Measurements from ENCODE around the gene MILR1.
"Not testable (repeated sequence)": the region's sequence is repeated elsewhere in the genome, so short reads cannot be mapped to it uniquely, and the experiment has no call there.

The MILR1 gene

GRCh38 chr17:64477849-64478248 lies 28.9 kb downstream of the MILR1 start:
- no peak for DNase-seq

DNA sequence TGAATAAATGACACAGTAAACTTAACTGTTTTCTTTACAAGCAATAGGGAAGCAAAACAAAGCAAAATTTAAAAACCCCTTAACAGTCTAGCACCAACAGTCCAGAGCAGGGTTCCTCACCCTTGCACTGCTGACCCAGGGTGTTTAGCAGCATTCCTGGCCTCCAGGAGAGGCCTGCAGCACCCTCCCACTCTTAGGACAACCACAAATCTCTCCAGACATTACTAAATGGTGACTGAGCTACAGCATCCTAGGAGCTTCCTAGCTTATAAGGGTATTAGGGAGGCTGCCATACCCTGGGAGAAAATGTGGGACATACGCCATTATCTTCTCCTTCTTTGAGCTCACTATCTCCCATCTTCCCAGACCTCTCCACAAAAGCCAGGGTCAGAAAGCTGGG lies 32.0 kb downstream of the MILR1 start:
- DNase-seq, result no peak

- DNase-seq, result no peak
These were observed 35.5 kb downstream of the MILR1 start for GRCh38 chr17:64484380-64484779.

- no peak for DNase-seq
These were observed 39.4 kb downstream of the MILR1 start for GRCh38 chr17:64488301-64488700.

- no peak for DNase-seq
These were observed 42.3 kb downstream of the MILR1 start for GRCh38 chr17:64491034-64491860.

GRCh38 chr17:64491994-64492393 lies 43.1 kb downstream of the MILR1 start:
- DNase-seq, result peak; percentile 81

GRCh38 chr17:64492481-64493109 lies 43.7 kb downstream of the MILR1 start:
- DNase-seq, result no peak

DNA sequence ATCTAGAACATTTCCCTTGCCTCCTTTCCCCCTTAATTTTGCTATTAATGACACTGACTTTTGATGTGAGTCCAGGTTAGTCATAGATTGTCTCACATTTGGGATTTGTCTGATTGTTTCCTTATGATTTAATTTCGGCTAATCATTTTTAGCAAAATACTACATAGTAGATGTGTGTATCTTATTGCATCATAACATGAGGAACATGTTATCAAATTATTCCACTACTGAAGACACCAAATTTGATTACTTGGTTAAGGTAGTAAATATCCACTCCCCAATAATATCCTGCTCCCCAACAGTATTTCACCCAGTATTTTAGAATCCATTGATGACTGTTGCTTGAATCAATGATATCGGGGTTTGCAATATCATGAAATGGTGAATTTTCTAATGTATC lies 45.2 kb downstream of the MILR1 start:
- DNase-seq, result no peak

GRCh38 chr17:64495300-64495699 lies 46.4 kb downstream of the MILR1 start:
- not testable (repeated sequence) for DNase-seq

DNA sequence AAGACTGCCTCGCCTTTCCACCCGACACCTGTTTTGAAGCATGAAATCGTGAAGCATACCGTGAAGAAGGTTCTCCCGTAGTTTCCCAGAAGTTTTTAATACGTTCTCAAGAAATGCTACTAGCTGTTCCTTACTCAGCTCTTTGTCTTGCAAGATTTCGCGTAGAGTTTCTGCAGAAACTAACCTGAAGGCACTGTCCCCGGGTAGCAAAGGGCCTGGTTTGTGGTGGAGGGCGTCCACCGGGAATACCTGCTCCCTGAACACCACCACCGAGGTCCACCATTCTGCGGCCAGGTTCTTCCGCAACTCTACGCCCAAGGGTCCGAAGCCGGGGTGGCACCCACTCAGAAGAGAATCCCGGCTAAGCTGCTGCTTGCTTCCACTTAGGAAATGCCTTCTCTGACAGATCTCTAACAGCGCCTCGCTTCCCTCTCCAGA lies 47.5 kb downstream of the MILR1 start:
- no peak for DNase-seq

DNA sequence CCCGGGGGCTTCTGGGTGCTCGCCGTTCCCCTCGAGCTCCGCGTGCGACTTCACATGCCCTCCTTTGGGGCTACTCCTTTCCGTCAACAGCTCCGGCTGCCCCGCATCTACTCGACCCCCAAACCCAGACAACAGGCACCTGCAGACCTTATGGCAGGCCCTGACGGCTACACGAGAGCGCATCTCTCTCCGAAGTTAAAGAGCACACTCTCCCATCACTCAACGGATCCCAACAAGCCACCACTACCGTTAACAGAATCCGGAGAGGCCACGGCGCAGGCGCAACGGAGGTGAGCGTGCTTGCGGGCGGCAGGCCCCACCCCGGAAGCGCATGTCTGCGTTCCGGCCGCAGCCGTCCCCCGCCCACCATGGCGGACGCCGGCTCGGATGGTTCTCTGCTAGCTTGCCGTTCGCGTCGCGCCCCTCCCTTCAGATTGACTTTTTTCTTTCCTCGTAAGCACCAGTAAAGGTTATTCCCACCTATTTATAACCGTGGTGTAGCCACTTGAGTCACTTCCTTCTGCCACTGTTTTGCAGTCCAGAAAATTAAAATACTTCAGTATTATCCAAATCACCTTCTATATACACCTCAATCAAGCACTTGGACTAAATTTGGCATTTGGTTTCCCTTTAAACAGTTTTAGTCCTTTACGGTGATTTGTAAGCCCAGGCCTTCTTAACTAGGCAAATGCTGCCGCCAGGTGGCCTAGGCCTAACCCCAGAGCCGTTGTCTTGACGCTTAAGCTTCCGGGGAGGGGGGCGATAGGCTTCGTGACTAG lies 48.1 kb downstream of the MILR1 start, which contains the start of gene POLG2:
TSS of gene POLG2 (minus strand) at position 269 of the 779 bp plus-strand sequence. CDS start at position 183, 86 bp downstream.
- peak; percentile 91 for DNase-seq

- DNase-seq, result no peak
These were observed 48.7 kb downstream of the MILR1 start for GRCh38 chr17:64497565-64498035.

DNA sequence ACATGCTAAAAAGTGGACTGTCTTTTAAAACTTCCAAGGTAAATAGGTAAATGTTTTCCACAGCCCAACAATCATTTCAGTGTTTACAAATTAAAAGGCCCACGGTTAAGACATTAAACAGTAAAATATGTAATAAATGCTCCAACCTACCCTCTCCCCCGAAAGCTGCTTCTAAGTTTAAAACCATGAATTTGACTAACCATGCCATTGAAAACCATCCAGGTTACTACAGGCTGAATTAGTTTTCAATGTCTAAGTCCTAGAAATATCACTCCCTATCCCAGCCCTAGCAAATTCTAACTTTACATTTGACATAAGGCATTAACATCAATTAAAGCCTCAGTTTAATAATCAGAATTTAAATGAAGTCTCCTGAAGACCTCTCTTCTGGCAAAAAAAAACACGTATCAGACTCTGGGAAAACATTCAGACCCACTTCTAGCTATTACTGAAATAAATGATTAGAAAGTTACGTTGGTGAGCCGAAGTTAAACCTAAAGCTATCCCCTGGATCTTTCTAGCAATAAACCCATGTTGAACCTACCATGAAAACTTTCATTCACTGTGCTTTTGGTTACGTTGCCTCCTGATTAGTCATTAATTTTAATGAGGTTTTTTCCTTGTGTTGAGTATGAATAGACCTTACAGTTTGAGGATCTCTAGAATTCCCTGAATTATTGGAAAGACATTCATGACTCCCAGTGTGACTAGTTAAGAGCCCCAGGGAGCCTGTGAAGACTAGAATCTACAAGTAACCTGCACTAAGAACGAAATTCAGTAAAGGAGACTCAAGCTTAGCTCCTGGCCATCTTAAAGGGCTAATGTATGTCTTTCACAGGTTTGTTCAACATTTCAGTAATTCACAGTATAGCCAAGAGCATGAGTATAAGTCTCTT lies 49.6 kb downstream of the MILR1 start:
- DNase-seq, result no peak

DNA sequence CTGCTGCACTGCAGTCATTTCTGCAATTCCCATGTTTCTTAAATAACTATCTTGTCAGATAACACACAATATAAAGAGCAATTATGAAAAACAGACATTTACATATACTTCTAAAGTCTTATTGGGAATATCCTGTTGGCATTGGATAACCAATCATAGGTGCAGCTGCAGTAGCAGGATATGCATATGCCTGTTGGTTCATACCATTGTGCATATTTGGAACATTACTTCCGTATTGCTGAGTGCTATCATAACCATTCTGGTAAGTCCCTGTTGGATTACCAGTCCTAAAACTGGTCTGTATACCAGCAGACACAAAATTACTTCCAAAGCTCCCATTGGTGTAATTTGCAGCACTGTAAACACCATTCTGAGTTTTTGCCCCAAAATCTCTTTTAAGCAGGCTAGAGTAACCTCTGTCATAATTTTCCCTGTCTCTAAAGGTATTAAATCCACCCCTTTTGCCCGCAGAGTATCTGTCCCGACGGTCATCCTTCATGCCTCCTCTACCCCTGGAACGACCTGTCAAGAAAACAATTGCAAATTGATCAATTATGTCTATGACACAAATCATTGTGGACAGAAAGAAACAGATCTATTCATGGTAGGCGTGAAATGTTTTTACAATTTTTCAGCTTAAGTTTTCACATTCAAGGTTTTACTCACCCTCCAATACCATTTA lies 51.0 kb downstream of the MILR1 start:
- peak; percentile 26 for DNase-seq

GRCh38 chr17:64500487-64500859 lies 51.6 kb downstream of the MILR1 start:
- no peak for DNase-seq

- DNase-seq, result no peak
These were observed 52.2 kb downstream of the MILR1 start for GRCh38 chr17:64500862-64501765.

- DNase-seq, result no peak
These were observed 53.1 kb downstream of the MILR1 start for GRCh38 chr17:64502021-64502420.

DNA sequence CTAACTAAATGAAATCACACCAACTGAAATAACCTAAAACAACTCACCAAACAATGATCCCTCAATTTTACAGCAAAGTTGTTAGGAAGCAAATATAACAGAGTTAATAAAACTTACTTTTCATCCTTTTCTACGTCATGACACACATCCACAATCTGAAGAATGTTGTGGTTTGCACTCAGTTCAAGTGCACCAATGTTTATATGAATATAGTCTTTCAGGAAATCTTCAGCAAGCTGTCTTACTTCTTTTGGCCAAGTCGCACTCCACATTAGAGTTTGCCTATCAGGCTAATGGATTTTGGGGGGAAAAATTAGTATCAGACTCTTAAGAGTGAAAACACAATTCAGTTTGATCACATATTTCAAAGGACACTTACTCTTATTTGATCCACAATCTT lies 53.9 kb downstream of the MILR1 start:
- DNase-seq, result no peak

GRCh38 chr17:64503341-64503740 lies 54.4 kb downstream of the MILR1 start:
- DNase-seq, result no peak

All from fibroblast of skin of right quadriceps (primary cell).